ENCODE data around the gene LRP1.
A peak's percentile ranks its signal among the peaks of the same experiment; 100 is the strongest.

The LRP1 gene

DNA sequence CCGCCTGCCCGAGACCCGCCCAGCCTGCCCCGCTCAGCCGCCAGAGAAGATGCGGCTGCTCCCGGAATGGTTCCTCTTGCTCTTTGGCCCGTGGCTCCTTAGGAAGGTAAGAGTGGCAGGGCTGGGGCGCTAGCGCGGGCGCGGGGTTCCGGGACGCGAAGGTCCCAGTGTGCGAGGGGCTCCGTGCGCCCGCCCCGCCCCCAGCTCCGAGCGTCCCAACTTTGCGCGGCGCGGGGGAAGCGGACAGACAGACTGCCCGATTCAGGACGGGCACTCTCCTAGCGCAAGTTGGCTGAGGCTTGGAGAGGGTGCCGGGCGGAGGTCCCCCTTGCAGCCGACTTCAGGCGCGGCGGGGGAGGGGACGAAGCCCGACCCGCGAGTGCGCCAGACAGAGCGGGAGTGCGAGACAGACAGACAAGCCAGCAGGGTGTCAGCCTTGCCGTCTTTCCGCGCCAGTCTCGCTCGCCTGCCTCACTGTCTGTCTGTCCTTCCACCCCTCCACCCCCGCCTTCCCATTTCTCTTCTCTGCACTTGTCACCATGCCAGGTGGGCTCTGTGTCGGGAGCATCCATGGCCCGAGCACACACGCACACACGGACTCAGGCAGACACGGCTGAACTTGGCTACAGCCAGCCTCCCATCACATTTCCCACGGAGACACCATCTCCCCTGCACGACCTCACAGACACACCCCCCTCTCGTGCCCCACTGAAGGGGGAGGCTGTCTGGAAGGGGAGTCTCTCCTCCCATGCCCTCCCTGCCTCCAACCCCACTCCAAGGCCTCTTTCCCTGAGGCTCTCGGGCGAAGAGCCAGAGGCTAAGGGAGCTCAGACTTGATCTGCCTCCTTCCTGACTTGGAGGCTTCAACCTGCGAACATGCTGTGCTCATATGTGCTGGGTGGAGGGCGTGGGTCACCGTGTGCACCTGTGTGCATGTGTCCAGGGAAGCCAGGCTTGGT, 88.9 kb downstream of the LRP1 start:
- peak; percentile 49 for DNase-seq (ENCODE audit: low read depth)
- H3K4me3 ChIP-seq (ENCODE audit: low read depth, low read length), result no peak overlapping the region

DNA sequence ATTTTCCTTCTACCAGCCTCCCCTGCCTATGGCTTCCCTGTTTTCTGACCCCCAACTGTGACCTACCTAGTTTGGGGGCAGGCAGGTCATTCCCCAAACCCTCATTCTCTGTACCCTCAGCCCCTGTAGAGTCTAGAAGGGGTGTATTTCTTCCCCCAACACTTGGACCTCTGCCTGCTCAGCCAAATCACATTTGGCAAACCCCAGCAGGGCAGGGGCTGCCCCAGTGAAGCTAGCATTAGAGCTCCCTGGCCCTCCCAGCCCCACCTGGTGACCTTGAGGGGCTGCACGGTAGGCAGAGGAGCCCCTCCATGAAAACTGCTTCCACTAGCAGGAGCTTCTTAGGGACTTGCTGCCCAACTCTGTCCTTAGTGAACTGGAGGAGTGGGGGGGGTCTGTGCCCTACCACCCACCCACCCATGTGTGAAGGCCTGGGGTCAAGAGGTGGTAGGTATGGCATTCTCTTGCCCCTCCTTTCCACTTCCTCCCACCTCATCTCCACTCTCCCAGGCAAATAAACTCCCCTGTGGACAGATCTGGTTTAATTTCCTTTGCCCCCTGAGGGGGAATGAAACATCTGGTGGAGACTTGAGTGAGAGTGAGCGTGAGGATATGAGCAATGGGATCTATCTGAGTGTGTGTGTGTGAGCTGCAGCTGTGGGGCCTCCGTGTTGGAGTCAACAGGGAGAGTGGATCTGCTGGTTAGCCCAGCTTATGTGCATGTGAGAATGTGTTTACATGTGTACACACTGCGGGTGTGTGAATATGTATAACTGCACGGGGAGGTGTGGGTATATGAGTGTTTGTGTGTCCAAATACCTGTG, 90.0 kb downstream of the LRP1 start:
- no peak for DNase-seq (ENCODE audit: low read depth)
- no peak overlapping the region for H3K4me3 ChIP-seq (ENCODE audit: low read depth, low read length)

More for the DNA sequence above, 88.9 kb downstream of the LRP1 start:
- no peak for TF ChIP-seq MYC (IDR thresholded peaks at IDR 0.05; ENCODE audit: low read depth, low read length)
- TF ChIP-seq MAX (IDR thresholded peaks at IDR 0.05; ENCODE audit: low read depth, low read length), result no peak
- no peak for TF ChIP-seq POLR2A (IDR thresholded peaks at IDR 0.05; ENCODE audit: extremely low read depth, insufficient read length)
- TF ChIP-seq, protein P1, sequence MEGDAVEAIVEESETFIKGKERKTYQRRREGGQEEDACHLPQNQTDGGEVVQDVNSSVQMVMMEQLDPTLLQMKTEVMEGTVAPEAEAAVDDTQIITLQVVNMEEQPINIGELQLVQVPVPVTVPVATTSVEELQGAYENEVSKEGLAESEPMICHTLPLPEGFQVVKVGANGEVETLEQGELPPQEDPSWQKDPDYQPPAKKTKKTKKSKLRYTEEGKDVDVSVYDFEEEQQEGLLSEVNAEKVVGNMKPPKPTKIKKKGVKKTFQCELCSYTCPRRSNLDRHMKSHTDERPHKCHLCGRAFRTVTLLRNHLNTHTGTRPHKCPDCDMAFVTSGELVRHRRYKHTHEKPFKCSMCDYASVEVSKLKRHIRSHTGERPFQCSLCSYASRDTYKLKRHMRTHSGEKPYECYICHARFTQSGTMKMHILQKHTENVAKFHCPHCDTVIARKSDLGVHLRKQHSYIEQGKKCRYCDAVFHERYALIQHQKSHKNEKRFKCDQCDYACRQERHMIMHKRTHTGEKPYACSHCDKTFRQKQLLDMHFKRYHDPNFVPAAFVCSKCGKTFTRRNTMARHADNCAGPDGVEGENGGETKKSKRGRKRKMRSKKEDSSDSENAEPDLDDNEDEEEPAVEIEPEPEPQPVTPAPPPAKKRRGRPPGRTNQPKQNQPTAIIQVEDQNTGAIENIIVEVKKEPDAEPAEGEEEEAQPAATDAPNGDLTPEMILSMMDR (IDR thresholded peaks at IDR 0.05; ENCODE audit: low read depth, low read length), result no peak

GRCh38 chr12:57219205-57219992, 91.1 kb downstream of the LRP1 start:
- TF ChIP-seq, protein P1 (IDR thresholded peaks at IDR 0.05; ENCODE audit: low read depth, low read length), result no peak
- no peak for TF ChIP-seq POLR2A (IDR thresholded peaks at IDR 0.05; ENCODE audit: extremely low read depth, insufficient read length)
- no peak for TF ChIP-seq MYC (IDR thresholded peaks at IDR 0.05; ENCODE audit: low read depth, low read length)
- no peak for TF ChIP-seq MAX (IDR thresholded peaks at IDR 0.05; ENCODE audit: low read depth, low read length)
- H3K4me3 ChIP-seq (ENCODE audit: low read depth, low read length), result no peak overlapping the region
- DNase-seq (ENCODE audit: low read depth), result no peak

More for the DNA sequence above, 90.0 kb downstream of the LRP1 start:
- TF ChIP-seq, protein P1 (IDR thresholded peaks at IDR 0.05; ENCODE audit: low read depth, low read length), result no peak
- no peak for TF ChIP-seq MAX (IDR thresholded peaks at IDR 0.05; ENCODE audit: low read depth, low read length)
- no peak for TF ChIP-seq MYC (IDR thresholded peaks at IDR 0.05; ENCODE audit: low read depth, low read length)
- TF ChIP-seq POLR2A (IDR thresholded peaks at IDR 0.05; ENCODE audit: extremely low read depth, insufficient read length), result no peak

DNA sequence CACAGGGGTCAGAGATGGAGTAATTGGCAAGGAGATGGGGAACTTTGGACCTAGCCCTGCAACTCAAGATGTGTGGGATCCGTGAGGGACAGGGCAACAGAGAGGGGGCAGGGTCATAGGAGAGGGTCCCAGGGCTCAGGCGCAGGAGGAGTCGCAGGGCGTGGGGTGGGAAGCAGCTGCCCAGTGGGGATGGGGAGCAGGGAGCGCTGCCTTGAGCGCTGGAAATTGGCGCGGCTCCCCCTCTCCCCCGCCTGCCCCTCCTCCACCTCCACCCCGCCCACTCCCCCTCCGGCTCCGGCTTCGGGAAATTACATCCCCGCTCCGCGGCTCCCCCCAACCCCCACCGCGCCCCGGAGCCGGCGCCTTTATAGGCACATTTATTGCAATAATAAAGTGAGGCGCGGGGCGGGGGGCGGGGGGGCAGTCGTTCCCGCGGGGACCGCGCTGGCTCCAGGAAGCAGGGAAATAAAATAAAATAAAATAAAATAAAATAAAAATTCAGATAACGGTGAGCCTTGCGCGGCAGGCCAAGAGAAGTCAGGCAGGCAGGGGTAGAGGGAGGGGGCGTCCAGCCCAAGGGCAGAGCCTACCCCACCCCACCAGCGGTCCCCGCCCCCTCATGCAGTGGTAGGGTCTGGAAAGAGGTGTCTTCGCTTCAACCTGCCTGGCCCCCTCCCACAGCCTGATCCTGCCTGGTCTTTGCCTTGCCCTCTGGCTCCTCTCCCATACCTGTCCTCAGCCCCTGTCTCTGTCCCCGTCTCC, 91.9 kb downstream of the LRP1 start:
- TF ChIP-seq, protein P1 (IDR thresholded peaks at IDR 0.05; ENCODE audit: low read depth, low read length), result no peak
- TF ChIP-seq MAX (IDR thresholded peaks at IDR 0.05; ENCODE audit: low read depth, low read length) (no peak), MYC (IDR thresholded peaks at IDR 0.05; ENCODE audit: low read depth, low read length) (no peak), POLR2A (IDR thresholded peaks at IDR 0.05; ENCODE audit: extremely low read depth, insufficient read length) (no peak)
- DNase-seq (ENCODE audit: low read depth), result no peak
- H3K4me3 ChIP-seq (ENCODE audit: low read depth, low read length), result no peak overlapping the region
